ENCODE measurements around the gene KRTAP9-1. TPM values are rescaled to one million over a fixed set of nuclear protein-coding genes. Genes with fewer than 3 reads are reported as not detected.
"Not testable (repeated sequence)": the region's sequence is repeated elsewhere in the genome, so short reads cannot be mapped to it uniquely, and the experiment has no call there.

The KRTAP9-1 gene
- total RNA-seq, 1 experiment from 2014 or later = not detected

DNA sequence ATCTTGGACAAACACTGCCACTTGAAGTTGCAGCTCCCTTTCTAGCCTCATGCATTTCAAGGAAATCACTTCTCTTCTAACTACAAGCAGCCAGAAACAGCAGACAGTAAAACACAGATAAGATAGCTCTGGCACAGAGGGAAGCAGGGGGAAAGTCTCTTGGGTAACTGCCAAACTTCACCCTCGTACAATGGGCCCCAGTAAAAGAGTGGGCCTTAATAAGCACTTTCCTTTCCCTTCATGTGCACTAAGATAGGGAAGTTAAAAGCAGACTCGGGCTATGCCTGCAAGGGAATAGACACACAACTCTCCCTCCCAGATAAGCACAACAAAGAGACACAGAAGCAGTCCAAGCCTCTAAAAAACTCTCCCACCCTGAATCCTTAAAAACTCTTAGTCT lies 35.8 kb upstream of the KRTAP9-1 start:
- CTCF ChIA-PET = no interaction called here
- Histone ChIP-seq H3K4me3 (ENCODE audit: low read length) (no peak overlapping the region), H3K36me3 (ENCODE audit: low read depth, low read length) (no peaks in the 10 kb centered on the region), H3K9ac (ENCODE audit: low read length) (no peak overlapping the region), H4K20me1 (ENCODE audit: low read length) (no peaks in the 10 kb centered on the region), H3K9me3 (ENCODE audit: low read length) (no peaks in the 10 kb centered on the region), H3K4me2 (ENCODE audit: low read length) (no peak overlapping the region), H3K79me2 (ENCODE audit: low read length) (no peaks in the 10 kb centered on the region), H3K27me3 (ENCODE audit: low read length) (no peaks in the 10 kb centered on the region), H3K9me2 (replicated peaks; ENCODE audit: low read length) (no peaks in the 10 kb centered on the region), H3K27ac (ENCODE audit: low read length) (no peak overlapping the region), H3F3A (ENCODE audit: low read length, unreplicated experiment) (no peaks in the 10 kb centered on the region), H3K4me1 (ENCODE audit: insufficient read depth, low read length) (no peaks in the 10 kb centered on the region; the same call in 1 of the 2 replicates), H2AFZ (ENCODE audit: low read length) (no peak overlapping the region)
- ATAC-seq (no peak), DNase-seq (no peak)
- POLR2A ChIA-PET (ENCODE audit: unreplicated experiment) = no interaction called here
- intact Hi-C loops (cut with micrococcal nuclease) = no loop called here
- no TSS peak for BruUV-seq (replicated peaks)
- TF ChIP-seq EZH2phosphoT487 (IDR thresholded peaks at IDR 0.05; ENCODE audit: borderline replicate concordance, low read length) (no peak), EZH2 (IDR thresholded peaks at IDR 0.05; ENCODE audit: low read length, unreplicated experiment) (no peak), CTCF (conservative IDR thresholded peaks at IDR 0.05; ENCODE audit: low read depth, low read length) (no peak)

DNA sequence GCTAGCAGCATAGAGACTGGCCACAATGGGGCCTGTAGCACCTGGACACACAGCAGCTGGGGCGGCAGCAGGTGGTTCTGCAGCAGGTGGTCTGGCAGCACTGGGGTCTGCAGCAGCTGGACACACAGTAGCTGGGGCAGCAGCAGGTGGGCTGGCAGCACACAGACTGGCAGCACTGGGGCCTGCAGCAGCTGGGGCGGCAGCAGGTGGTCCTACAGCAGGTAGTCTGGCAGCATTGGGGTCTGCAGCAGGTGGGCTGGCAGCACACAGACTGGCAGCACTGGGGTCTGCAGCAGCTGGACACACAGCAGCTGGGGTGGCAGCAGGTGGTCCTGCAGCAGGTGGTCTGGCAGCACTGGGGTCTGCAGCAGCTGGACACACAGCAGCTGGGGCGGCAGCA lies 29.5 kb upstream of the KRTAP9-1 start:
- H3K27ac ChIP-seq (ENCODE audit: low read length); H3K36me3 ChIP-seq (ENCODE audit: low read depth, low read length); H2AFZ ChIP-seq (ENCODE audit: low read length); H3K79me2 ChIP-seq (ENCODE audit: low read length); POLR2A ChIA-PET (ENCODE audit: unreplicated experiment); ATAC-seq; BruUV-seq (replicated peaks); H3K9ac ChIP-seq (ENCODE audit: low read length); H3K4me3 ChIP-seq (ENCODE audit: low read length); H3F3A ChIP-seq (ENCODE audit: low read length, unreplicated experiment); DNase-seq; H3K4me2 ChIP-seq (ENCODE audit: low read length); H3K4me1 ChIP-seq (ENCODE audit: insufficient read depth, low read length); intact Hi-C loops (cut with micrococcal nuclease); H3K9me3 ChIP-seq (ENCODE audit: low read length); H4K20me1 ChIP-seq (ENCODE audit: low read length); H3K27me3 ChIP-seq (ENCODE audit: low read length); CTCF ChIA-PET; H3K9me2 ChIP-seq (replicated peaks; ENCODE audit: low read length): not testable (repeated sequence)

DNA sequence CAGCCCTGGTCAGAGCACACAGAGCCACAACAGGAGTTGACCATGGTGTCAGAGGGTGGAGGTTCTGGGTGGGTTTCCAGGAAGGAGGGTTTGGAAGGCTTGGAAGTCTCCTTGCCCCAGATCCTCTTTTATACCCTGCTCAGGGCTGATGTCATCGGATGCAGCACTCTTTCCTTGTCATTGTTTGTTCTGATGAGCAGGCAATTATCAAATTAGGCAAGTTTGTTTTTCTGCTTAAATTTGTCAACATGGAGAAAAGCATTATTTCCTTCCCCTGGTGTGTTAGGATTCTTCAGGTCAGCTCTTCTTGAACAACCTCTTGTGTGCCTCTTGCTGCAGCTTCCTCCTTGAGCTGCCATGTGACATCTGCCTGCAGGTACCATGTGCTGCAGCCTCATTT lies 29.0 kb upstream of the KRTAP9-1 start, which contains the start of gene KRTAP4-4:
Gene KRTAP4-4, minus strand, starts transcription at position 101 of the 400 bp plus-strand sequence. Its CDS starts 57 bp downstream, at position 44.
- Histone ChIP-seq H3K4me2 (ENCODE audit: low read length) (no peak within 1 kb of the TSS), H3K27ac (ENCODE audit: low read length) (no peak within 1 kb of the TSS), H3F3A (ENCODE audit: low read length, unreplicated experiment) (no peaks in the 10 kb centered on the region), H3K27me3 (ENCODE audit: low read length) (no peaks in the 10 kb centered on the region), H2AFZ (ENCODE audit: low read length) (no peak within 1 kb of the TSS), H3K4me1 (ENCODE audit: insufficient read depth, low read length) (peaks cover 9% of the 10 kb centered on the region), H3K79me2 (ENCODE audit: low read length) (no peaks in the 10 kb centered on the region), H3K9me3 (ENCODE audit: low read length) (no peaks in the 10 kb centered on the region), H3K36me3 (ENCODE audit: low read depth, low read length) (no peaks in the 10 kb centered on the region), H3K9me2 (replicated peaks; ENCODE audit: low read length) (no peaks in the 10 kb centered on the region), H3K9ac (ENCODE audit: low read length) (no peak within 1 kb of the TSS), H4K20me1 (ENCODE audit: low read length) (no peaks in the 10 kb centered on the region), H3K4me3 (ENCODE audit: low read length) (no peak within 1 kb of the TSS)
- no TSS peak for BruUV-seq (replicated peaks)
- DNase-seq = no peak
- ChIA-PET CTCF (no interaction called here), POLR2A (ENCODE audit: unreplicated experiment) (no interaction called here)
- no peak for ATAC-seq
- no peak for TF ChIP-seq CTCF (conservative IDR thresholded peaks at IDR 0.05; ENCODE audit: low read depth, low read length)
- no peak for TF ChIP-seq EZH2phosphoT487 (IDR thresholded peaks at IDR 0.05; ENCODE audit: borderline replicate concordance, low read length)
- no peak for TF ChIP-seq EZH2 (IDR thresholded peaks at IDR 0.05; ENCODE audit: low read length, unreplicated experiment)
- intact Hi-C loops (cut with micrococcal nuclease) = no loop called here
